Astrocyte (in vitro differentiated cells and primary cell): ENCODE results near the gene CPN2.

Source experiments
- EZH2 ChIP-seq: IDR thresholded peaks from 2 replicates; pipeline ENCODE4 v1.6.1; 2012; ENCODE audit warnings: mild to moderate bottlenecking, low read length, inconsistent platforms; ENCODE audit not compliant: insufficient read depth
- TF ChIP-seq, protein P1 (sequence below): IDR thresholded peaks from 2 replicates; pipeline ENCODE4 v1.5.1; 2011; ENCODE audit warnings: low read depth, mild to moderate bottlenecking, inconsistent platforms, low read length, moderate library complexity; ENCODE audit not compliant: insufficient read depth

DNA sequence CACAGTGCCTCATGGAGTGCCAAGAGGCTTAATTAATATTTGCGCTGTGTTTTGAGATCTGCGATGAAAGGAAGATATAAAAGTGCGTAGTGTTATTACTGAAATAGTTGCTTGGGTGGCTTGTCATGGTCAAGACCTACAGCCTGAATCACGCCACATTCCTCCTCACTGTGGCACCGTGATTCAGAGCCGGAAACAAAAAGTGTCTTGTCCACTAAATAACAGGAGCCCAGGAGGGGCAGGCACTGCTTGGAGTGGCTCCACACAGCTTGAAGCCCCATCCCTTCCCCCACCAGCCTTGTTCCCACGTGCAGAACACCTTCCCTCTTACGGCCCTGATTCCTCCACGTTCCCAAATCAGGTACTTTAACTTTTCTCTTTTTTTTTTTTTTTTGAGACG, 19.6 kb upstream of the CPN2 start:
- TF ChIP-seq, protein P1, sequence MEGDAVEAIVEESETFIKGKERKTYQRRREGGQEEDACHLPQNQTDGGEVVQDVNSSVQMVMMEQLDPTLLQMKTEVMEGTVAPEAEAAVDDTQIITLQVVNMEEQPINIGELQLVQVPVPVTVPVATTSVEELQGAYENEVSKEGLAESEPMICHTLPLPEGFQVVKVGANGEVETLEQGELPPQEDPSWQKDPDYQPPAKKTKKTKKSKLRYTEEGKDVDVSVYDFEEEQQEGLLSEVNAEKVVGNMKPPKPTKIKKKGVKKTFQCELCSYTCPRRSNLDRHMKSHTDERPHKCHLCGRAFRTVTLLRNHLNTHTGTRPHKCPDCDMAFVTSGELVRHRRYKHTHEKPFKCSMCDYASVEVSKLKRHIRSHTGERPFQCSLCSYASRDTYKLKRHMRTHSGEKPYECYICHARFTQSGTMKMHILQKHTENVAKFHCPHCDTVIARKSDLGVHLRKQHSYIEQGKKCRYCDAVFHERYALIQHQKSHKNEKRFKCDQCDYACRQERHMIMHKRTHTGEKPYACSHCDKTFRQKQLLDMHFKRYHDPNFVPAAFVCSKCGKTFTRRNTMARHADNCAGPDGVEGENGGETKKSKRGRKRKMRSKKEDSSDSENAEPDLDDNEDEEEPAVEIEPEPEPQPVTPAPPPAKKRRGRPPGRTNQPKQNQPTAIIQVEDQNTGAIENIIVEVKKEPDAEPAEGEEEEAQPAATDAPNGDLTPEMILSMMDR, result no peak
- no peak for TF ChIP-seq EZH2
